22Rv1 (cell line): ENCODE data around the gene HPS1.
A peak's percentile ranks its signal among the peaks of the same experiment; 100 is the strongest.

ENCODE experiments used
- H3K27ac ChIP-seq: fragments of 450-650 bp; 2 replicates; pipeline ENCODE4 v1.5.1; 2017
- CTCF ChIP-seq: fragments of 450-650 bp; IDR thresholded peaks from 2 replicates; pipeline ENCODE4 v1.5.1; 2017; ENCODE audit warnings: mild to moderate bottlenecking
- ZFX ChIP-seq: fragments of 450-650 bp; IDR thresholded peaks from 2 replicates; pipeline ENCODE4 v1.6.1; 2017; ENCODE audit warnings: antibody characterized with exemption, borderline replicate concordance

Gene HPS1

GRCh38 chr10:98429320-98430072, 17.2 kb downstream of the HPS1 start:
- H3K27ac ChIP-seq: no peak overlapping the region
- no peak for TF ChIP-seq ZFX
- TF ChIP-seq CTCF: no peak

- no peak for TF ChIP-seq ZFX
- no peak for TF ChIP-seq CTCF
- H3K27ac ChIP-seq: no peak overlapping the region
Observed at GRCh38 chr10:98427011-98427515, 19.7 kb downstream of the HPS1 start.

GRCh38 chr10:98425511-98426352, 21.0 kb downstream of the HPS1 start:
- TF ChIP-seq ZFX (no peak), CTCF (peak; percentile 81)
- H3K27ac ChIP-seq: no peak overlapping the region

DNA sequence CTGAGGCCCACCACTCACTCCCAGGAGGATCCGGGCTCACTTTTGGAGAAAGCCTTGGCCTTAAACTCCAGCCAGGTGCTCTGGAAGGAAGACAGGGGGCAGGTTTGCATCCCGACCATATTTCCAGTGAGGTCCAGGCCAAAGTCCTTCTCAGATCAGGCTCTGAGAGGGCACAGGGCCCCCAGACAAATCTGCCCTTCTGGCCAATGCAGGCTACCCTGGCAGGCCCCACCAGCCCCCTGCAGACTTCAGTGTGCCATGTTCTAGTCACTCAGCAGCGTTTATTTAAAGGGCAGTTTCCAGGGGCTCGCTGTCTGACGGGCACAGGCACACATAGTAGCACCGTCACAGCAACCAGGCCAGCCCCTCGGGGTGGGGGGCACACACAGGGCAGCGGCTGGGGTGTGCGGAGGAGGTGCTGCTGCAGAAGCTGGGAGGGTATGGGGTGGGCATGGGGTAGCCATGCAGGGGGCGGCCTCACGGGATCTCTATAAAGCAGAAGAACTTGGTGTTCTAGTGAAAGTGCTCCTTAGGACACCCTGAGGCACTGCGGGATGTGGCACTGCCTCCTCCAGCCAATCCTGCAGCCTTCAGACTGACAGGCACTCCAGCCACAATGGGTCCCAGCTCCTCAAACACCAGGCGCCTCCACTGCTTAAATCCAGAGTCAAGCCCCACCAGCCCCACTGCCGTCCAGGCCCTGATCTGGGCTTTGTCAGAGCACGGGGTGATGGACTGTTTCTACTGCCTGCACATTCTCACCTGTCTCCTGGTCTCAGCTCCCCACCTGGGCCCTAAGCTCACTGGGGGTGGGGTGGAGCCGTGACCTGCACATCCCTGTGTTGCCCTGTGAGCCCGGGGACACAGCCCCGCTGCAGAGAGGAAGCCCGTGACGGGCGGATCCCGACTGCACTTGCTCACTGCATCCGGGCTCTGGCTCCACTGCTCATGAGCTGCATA, 22.2 kb downstream of the HPS1 start:
- TF ChIP-seq ZFX (no peak), CTCF (no peak)
- no peak overlapping the region for H3K27ac ChIP-seq

- H3K27ac ChIP-seq: no peak overlapping the region
- TF ChIP-seq ZFX (no peak), CTCF (no peak)
Observed at GRCh38 chr10:98423691-98424120, 23.0 kb downstream of the HPS1 start.

GRCh38 chr10:98422182-98422581, 24.6 kb downstream of the HPS1 start:
- no peak overlapping the region for H3K27ac ChIP-seq
- TF ChIP-seq CTCF (no peak), ZFX (no peak)
